DND-41 (cell line): ENCODE measurements around the gene TCF12.

Experiments
- CTCF ChIP-seq: IDR thresholded peaks from 2 replicates; pipeline ENCODE4 v1.5.1; 2012; ENCODE audit warnings: borderline replicate concordance, low read length, moderate library complexity, mild to moderate bottlenecking; ENCODE audit not compliant: poor library complexity, severe bottlenecking; ENCODE audit errors: extremely low read depth
- EZH2 ChIP-seq: IDR thresholded peaks from 3 replicates; pipeline ENCODE4 v1.6.1; 2012; ENCODE audit warnings: borderline replicate concordance, low read depth, mild to moderate bottlenecking, moderate library complexity, low read length, inconsistent platforms; ENCODE audit not compliant: severe bottlenecking

- no peak for TF ChIP-seq CTCF
- TF ChIP-seq EZH2: no peak
These were observed 192.6 kb downstream of the TCF12 start for GRCh38 chr15:57111002-57111401.
